Measurements from ENCODE around the gene ATL2.

DNA sequence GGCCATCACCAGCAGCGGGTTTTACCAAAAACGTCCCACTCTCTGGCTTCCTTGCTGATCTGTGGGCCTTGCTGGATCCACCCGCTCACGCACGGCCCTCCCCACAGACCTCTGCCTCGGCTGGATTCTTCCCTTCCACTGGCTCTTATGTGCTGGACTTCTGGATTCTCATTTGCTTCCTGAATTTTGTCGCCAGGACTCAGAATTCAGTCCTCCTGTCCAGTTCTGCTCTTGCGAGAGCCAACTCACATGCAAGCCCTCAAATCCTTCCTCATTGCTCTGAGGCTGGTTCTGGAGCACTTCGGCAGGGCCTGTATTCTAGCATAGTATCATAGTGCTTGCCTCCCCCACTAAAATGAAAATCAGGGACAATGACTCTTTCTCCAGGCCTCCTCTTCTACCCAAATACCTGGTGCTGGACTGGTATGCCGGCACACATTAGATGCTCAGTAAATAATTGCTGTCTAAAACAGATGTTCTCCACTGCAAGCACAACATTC lies 115.5 kb downstream of the ATL2 start:
- TF ChIP-seq YY1 (IDR thresholded peaks at IDR 0.05; ENCODE audit: low read depth, low read length) (no peak), EP300 (IDR thresholded peaks at IDR 0.05; ENCODE audit: borderline replicate concordance in 1 of 2, low read depth in 2 of 2, low read length in 2 of 2) (no peak), HDAC6 (IDR thresholded peaks at IDR 0.05; ENCODE audit: low read depth, low read length) (no peak), ZNF274 (IDR thresholded peaks at IDR 0.05; ENCODE audit: borderline replicate concordance, extremely low read depth, low read length) (no peak), TAF1 (IDR thresholded peaks at IDR 0.05; ENCODE audit: low read depth, low read length) (no peak), SP2 (IDR thresholded peaks at IDR 0.05; ENCODE audit: low read length) (no peak)
- TF ChIP-seq, protein P1, sequence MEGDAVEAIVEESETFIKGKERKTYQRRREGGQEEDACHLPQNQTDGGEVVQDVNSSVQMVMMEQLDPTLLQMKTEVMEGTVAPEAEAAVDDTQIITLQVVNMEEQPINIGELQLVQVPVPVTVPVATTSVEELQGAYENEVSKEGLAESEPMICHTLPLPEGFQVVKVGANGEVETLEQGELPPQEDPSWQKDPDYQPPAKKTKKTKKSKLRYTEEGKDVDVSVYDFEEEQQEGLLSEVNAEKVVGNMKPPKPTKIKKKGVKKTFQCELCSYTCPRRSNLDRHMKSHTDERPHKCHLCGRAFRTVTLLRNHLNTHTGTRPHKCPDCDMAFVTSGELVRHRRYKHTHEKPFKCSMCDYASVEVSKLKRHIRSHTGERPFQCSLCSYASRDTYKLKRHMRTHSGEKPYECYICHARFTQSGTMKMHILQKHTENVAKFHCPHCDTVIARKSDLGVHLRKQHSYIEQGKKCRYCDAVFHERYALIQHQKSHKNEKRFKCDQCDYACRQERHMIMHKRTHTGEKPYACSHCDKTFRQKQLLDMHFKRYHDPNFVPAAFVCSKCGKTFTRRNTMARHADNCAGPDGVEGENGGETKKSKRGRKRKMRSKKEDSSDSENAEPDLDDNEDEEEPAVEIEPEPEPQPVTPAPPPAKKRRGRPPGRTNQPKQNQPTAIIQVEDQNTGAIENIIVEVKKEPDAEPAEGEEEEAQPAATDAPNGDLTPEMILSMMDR (IDR thresholded peaks at IDR 0.05; ENCODE audit: control extremely low read depth in 1 of 3, insufficient read depth in 1 of 3, low read depth in 1 of 3, low read length in 3 of 3) = no peak

Measured in H1 (cell line).